ENCODE measurements around the gene SLC25A21.
"Not testable (repeated sequence)": the region's sequence is repeated elsewhere in the genome, so short reads cannot be mapped to it uniquely, and the experiment has no call there.

The SLC25A21 gene

GRCh38 chr14:37036669-37037341 lies 135.6 kb downstream of the SLC25A21 start:
- no peak for DNase-seq

GRCh38 chr14:37035401-37035800 lies 137.0 kb downstream of the SLC25A21 start:
- DNase-seq: no peak

GRCh38 chr14:37034410-37035285 lies 137.8 kb downstream of the SLC25A21 start:
- DNase-seq: no peak

- DNase-seq: no peak
These were observed 139.5 kb downstream of the SLC25A21 start for GRCh38 chr14:37032863-37033262.

GRCh38 chr14:37027188-37027824 lies 145.1 kb downstream of the SLC25A21 start:
- DNase-seq: no peak

GRCh38 chr14:37023875-37024565 lies 148.4 kb downstream of the SLC25A21 start:
- DNase-seq: no peak

- no peak for DNase-seq
These were observed 151.0 kb downstream of the SLC25A21 start for GRCh38 chr14:37021390-37021789.

GRCh38 chr14:37019488-37019887 lies 152.9 kb downstream of the SLC25A21 start:
- no peak for DNase-seq

GRCh38 chr14:37018571-37019240 lies 153.7 kb downstream of the SLC25A21 start:
- DNase-seq: no peak

GRCh38 chr14:37013078-37013477 lies 159.3 kb downstream of the SLC25A21 start:
- no peak for DNase-seq

GRCh38 chr14:36998686-36999085 lies 173.7 kb downstream of the SLC25A21 start:
- no peak for DNase-seq

GRCh38 chr14:36997843-36998242 lies 174.6 kb downstream of the SLC25A21 start:
- no peak for DNase-seq

GRCh38 chr14:36996857-36997590 lies 175.4 kb downstream of the SLC25A21 start:
- DNase-seq: no peak

GRCh38 chr14:36996133-36996856 lies 176.1 kb downstream of the SLC25A21 start:
- no peak for DNase-seq

GRCh38 chr14:36989806-36990205 lies 182.6 kb downstream of the SLC25A21 start:
- DNase-seq: no peak

- no peak for DNase-seq
These were observed 183.4 kb downstream of the SLC25A21 start for GRCh38 chr14:36988989-36989388.

GRCh38 chr14:36988568-36988967 lies 183.8 kb downstream of the SLC25A21 start:
- no peak for DNase-seq

- no peak for DNase-seq
These were observed 186.0 kb downstream of the SLC25A21 start for GRCh38 chr14:36986407-36986806.

GRCh38 chr14:36981832-36982529 lies 190.4 kb downstream of the SLC25A21 start:
- DNase-seq: no peak

GRCh38 chr14:36980413-36980812 lies 192.0 kb downstream of the SLC25A21 start:
- DNase-seq: not testable (repeated sequence)

Measured in C1 segment of cervical spinal cord (tissue), 14 donors.